NCI-H446 (cell line): Measurements from ENCODE around the gene HOXA7.

ENCODE experiments used
- DNase-seq, 2 experiments: peaks; one replicate each; lab custom pipeline; 2025; lab: John Stamatoyannopoulos, UW

HOXA7 gene

GRCh38 chr7:27159266-27160144 lies 3.0 kb upstream of the HOXA7 start:
- DNase-seq = no peak

GRCh38 chr7:27158436-27159265 lies 2.2 kb upstream of the HOXA7 start:
- no peak for DNase-seq

GRCh38 chr7:27157702-27158431 lies 1.4 kb upstream of the HOXA7 start:
- no peak for DNase-seq

GRCh38 chr7:27156916-27157701 lies 634 bp upstream of the HOXA7 start:
- DNase-seq = no peak

GRCh38 chr7:27155816-27156507 lies 513 bp downstream of the HOXA7 start:
- DNase-seq = peak in 1 of 2 experiments; percentile 36

- no peak for DNase-seq
These were observed 1.3 kb downstream of the HOXA7 start for GRCh38 chr7:27154901-27155815.

GRCh38 chr7:27154369-27154768 lies 2.1 kb downstream of the HOXA7 start:
- no peak for DNase-seq

GRCh38 chr7:27153526-27153925 lies 2.9 kb downstream of the HOXA7 start:
- no peak for DNase-seq

- DNase-seq = no peak
These were observed 3.5 kb downstream of the HOXA7 start for GRCh38 chr7:27152816-27153442.

- no peak for DNase-seq
These were observed 4.3 kb downstream of the HOXA7 start, which contains the start of gene HOXA3 for GRCh38 chr7:27151931-27152815. Gene HOXA3 (minus strand): TSS chr7:27152583. CDS start chr7:27110640, 41,943 bp downstream.

- DNase-seq = no peak
These were observed 5.0 kb downstream of the HOXA7 start for GRCh38 chr7:27151341-27151930.

GRCh38 chr7:27150568-27151340 lies 5.7 kb downstream of the HOXA7 start:
- DNase-seq = peak; percentile 81 to 89

GRCh38 chr7:27149842-27150567 lies 6.5 kb downstream of the HOXA7 start:
- DNase-seq = no peak

- peak in 1 of 2 experiments; percentile 39 for DNase-seq
These were observed 7.5 kb downstream of the HOXA7 start for GRCh38 chr7:27148756-27149641.
